Measurements from ENCODE around the gene MIOX.

The MIOX gene

DNA sequence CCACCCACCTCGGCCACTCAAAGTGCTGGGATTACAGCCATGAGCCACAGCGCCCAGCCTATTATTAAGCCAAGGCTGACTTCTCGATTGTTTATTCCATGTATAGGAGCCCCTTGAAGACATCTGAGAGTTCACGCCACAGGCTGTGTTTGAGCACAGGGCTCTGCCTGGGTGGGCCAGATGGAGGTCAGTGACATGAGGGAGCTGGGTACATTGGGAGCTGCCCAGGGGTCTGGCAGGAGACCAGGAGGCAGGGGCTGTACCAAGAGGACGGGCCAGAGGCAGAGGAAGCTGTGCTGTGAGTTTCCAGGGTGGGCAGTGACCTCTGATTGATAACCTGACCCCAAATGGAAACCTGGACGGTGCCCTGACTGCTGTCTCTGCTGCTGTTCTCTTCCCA is 15.4 kb downstream of the MIOX start:
- Histone ChIP-seq H3K27me3 (ENCODE audit: control insufficient read depth in 1 of 2, insufficient read depth in 2 of 2, low read length in 2 of 2) (no peaks in the 10 kb centered on the region), H3K4me1 (ENCODE audit: control insufficient read depth, insufficient read depth, low read length) (peaks cover 17% of the 10 kb centered on the region), H3K9me3 (ENCODE audit: control insufficient read depth in 2 of 2, low read length in 2 of 2) (no peaks in the 10 kb centered on the region), H3K27ac (ENCODE audit: low read length) (no peak overlapping the region), H3K9ac (ENCODE audit: low read length in 2 of 2) (no peak overlapping the region), H3K4me3 (ENCODE audit: low read length in 2 of 2) (no peak overlapping the region), H3K36me3 (ENCODE audit: control insufficient read depth in 2 of 2, insufficient read depth in 2 of 2, low read length in 2 of 2) (peaks cover 14 to 22% of the 10 kb centered on the region in 2 donors)

DNA sequence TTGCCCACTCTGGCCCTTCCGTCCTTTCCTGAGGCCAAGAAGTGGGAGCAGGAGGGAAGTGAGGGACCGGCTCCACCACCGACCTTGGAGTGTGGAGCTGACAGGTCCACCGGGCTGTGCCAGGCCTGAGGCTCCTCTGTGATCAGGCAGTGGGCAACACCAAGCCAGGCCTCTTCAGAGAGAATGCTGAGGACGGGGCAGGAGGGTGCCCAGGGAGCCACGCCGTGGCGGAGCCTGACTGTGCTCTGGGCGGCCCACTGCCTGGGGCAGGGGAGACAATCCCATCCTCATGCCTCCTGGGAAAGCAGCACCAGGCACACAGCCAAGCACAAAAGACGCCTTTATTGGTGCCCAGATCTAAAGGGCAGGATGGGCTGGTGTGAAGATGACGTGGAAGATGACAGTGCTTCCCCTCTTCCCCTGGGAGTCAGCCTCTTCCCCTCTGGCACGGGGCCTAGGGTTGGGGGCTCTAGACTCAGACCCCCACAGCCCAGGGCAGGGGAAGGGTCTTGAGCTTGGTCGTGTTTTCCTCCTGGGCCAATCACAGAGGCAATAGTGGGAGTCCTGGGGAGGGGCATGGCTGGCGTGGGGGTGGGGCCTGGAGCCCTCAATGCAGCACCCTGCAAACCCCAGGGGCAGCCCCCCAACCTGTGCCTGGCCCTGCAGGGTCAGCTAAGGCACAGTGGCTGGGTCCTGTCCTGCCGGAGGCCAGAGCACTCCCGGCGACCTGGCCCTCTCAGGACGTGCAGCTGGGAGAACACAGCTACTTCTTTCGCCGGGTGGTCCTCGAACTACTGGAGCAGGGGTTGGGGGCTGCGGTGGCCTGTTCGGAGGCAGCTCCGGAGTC is 16.2 kb downstream of the MIOX start:
- Histone ChIP-seq H3K4me3 (ENCODE audit: low read length in 2 of 2) (no peak overlapping the region), H3K9me3 (ENCODE audit: control insufficient read depth in 2 of 2, low read length in 2 of 2) (no peaks in the 10 kb centered on the region), H3K27me3 (ENCODE audit: control insufficient read depth in 1 of 2, insufficient read depth in 2 of 2, low read length in 2 of 2) (no peaks in the 10 kb centered on the region), H3K4me1 (ENCODE audit: control insufficient read depth, insufficient read depth, low read length) (peaks cover 18% of the 10 kb centered on the region), H3K36me3 (ENCODE audit: control insufficient read depth in 2 of 2, insufficient read depth in 2 of 2, low read length in 2 of 2) (peaks cover 14 to 22% of the 10 kb centered on the region in 2 donors), H3K27ac (ENCODE audit: low read length) (no peak overlapping the region), H3K9ac (ENCODE audit: low read length in 2 of 2) (no peak overlapping the region)

DNA sequence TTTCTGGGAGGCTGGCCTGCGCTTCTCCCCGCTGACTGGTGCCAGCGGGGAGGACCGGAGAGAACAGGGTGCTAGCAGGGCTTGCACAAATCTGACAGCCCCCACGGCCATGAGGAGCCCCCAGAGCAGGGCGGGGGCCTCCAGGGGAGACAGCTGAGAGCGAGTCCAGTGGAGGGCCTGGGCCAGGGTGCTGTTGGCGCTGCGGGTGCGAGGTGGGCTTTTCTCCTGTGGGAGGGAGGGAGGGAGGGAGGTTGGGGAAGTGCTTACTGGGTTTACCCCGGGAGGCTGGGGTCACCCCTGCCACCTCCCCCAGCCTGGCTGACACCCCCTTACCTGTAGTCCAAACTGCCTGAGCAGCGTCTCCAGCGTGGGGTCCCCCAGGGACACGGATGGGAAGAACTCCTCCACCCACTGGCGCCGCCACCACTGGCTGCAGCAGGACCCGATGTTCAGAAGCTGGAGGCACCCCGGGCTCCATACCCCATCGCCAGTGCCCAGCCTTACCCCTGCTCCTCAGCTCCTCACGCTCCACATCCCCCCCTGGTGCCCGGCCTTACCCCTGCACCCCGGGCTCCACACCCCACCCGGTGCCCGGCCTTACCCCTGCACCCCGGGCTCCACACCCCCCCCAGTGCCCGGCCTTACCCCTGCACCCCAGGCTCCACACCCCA is 17.0 kb downstream of the MIOX start:
- H3K27ac ChIP-seq (ENCODE audit: low read length) = no peak overlapping the region
- H3K36me3 ChIP-seq (ENCODE audit: control insufficient read depth in 2 of 2, insufficient read depth in 2 of 2, low read length in 2 of 2) = peaks cover 14 to 22% of the 10 kb centered on the region in 2 donors
- H3K27me3 ChIP-seq (ENCODE audit: control insufficient read depth in 1 of 2, insufficient read depth in 2 of 2, low read length in 2 of 2) = no peaks in the 10 kb centered on the region
- H3K4me3 ChIP-seq (ENCODE audit: low read length in 2 of 2) = no peak overlapping the region
- peaks cover 18% of the 10 kb centered on the region for H3K4me1 ChIP-seq (ENCODE audit: control insufficient read depth, insufficient read depth, low read length)
- H3K9me3 ChIP-seq (ENCODE audit: control insufficient read depth in 2 of 2, low read length in 2 of 2) = no peaks in the 10 kb centered on the region
- H3K9ac ChIP-seq (ENCODE audit: low read length in 2 of 2) = no peak overlapping the region

DNA sequence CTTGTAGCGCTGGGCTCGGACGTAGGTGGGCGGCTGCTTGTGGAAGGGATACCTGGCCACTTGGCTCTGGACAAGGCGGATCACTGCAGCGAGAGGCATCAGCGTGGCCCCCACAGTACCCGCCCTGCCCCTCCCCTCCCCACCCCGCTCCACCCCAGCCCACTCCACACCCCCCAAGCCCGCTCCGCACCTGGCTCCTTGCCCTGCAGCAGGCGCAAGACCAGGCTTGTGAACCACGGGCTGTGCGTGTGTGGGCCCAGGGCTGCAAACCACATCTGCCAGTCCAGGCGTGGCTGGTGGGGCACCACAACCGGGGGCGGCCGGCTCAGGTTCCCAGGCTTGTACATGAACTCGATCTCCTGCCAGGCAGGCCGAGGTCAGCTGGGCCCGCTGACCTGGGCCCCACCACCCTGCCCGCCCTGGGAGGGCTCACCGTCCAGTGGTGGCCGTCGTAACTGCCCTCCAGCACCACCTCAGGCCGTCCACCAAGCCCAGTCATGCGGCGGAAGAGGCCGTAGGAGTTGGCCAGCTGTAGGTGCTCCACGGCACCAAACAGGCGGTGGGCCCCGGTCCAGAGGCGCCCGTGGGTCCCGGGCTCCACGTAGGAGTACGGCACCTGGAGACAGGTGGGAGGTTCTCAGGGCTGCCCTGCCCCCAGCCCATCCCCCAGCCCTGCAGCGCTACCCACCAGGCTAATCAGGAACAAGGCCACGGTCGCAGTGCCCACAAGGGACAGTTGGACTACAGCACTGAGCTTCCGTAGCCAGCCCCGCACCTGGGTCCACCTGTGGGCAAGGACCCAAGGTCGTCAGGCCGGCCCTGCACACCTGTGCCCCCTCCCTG is 17.9 kb downstream of the MIOX start:
- no peak overlapping the region for H3K27ac ChIP-seq (ENCODE audit: low read length)
- peaks cover 26% of the 10 kb centered on the region for H3K4me1 ChIP-seq (ENCODE audit: control insufficient read depth, insufficient read depth, low read length)
- H3K9ac ChIP-seq (ENCODE audit: low read length in 2 of 2) = no peak overlapping the region

DNA sequence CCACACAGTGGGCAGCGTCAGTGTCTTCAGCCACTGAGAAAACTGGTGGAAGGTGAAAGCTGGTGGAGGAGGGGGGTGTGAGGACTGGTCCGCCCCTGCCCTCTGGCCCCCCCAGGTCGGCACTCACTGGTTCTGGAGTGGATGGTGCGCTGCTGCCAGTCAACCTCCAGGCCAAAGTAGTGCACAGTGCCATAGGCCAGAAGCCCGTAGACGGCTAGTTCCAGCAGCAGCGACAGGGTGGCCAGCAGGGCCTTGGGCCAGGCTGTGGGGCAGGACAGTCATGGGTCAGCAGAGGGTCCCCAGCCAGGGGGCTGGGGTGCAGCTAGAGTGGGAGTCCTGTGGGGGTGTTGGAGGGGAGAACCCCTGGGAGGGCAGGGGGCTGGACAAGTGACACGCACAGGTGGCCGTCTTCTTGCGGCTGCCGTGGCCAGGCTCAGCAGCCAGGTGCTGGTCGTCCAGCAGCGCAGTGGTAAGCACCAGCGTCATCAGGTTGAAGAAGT is 18.7 kb downstream of the MIOX start:
- peaks cover 26% of the 10 kb centered on the region for H3K4me1 ChIP-seq (ENCODE audit: control insufficient read depth, insufficient read depth, low read length)
- H3K9me3 ChIP-seq (ENCODE audit: control insufficient read depth in 2 of 2, low read length in 2 of 2) = no peaks in the 10 kb centered on the region
- H3K27ac ChIP-seq (ENCODE audit: low read length) = no peak overlapping the region
- H3K36me3 ChIP-seq (ENCODE audit: control insufficient read depth in 2 of 2, insufficient read depth in 2 of 2, low read length in 2 of 2) = peaks cover 14 to 22% of the 10 kb centered on the region in 2 donors
- H3K4me3 ChIP-seq (ENCODE audit: low read length in 2 of 2) = no peak overlapping the region
- H3K27me3 ChIP-seq (ENCODE audit: control insufficient read depth in 1 of 2, insufficient read depth in 2 of 2, low read length in 2 of 2) = no peaks in the 10 kb centered on the region
- H3K9ac ChIP-seq (ENCODE audit: low read length in 2 of 2) = no peak overlapping the region

More for the DNA sequence above, 17.9 kb downstream of the MIOX start:
- H3K9me3 ChIP-seq (ENCODE audit: control insufficient read depth in 2 of 2, low read length in 2 of 2) = no peaks in the 10 kb centered on the region
- H3K36me3 ChIP-seq (ENCODE audit: control insufficient read depth in 2 of 2, insufficient read depth in 2 of 2, low read length in 2 of 2) = peaks cover 14 to 22% of the 10 kb centered on the region in 2 donors
- no peak overlapping the region for H3K4me3 ChIP-seq (ENCODE audit: low read length in 2 of 2)
- no peaks in the 10 kb centered on the region for H3K27me3 ChIP-seq (ENCODE audit: control insufficient read depth in 1 of 2, insufficient read depth in 2 of 2, low read length in 2 of 2)

DNA sequence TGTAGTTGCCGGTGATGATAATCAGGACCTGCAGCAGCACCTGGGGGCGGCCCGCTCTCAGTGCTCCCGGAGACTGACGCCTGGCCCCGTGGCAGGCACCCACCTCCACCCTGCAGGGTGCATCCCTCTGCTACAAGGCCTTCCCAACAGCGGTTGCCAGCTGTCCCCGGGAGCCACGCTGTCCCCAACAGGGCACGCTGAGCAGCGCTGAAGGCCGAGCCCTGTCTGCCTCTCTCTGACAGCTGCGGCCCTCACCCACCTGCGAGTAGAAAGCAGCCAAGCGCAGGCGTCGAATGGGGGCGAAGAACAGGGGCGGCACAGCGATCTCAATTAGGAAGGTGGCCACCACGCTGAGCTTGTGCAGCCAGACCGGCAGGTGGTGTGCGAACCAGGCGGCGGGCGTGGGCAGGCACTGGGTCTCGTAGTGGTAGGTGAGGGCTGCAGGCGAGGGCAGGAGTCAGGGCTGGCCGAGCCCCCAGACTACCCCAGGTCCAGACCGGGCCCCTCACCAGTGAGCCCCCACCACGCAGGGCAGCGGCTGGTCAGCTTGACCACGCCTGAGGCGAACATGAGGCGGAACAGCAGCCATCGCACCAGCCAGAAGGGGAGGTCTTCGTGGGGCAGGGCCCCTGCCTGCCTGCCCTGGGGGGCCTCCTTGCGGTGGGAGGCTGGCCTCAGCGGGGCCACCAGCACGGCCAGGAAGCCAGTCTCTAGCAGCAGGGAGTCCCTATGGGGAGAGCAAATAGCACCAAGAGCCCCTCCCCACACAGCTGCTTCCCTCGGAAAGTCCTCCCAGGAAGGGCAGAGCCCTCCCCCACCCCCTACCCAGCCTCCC is 19.3 kb downstream of the MIOX start:
- Histone ChIP-seq H3K27ac (ENCODE audit: low read length) (no peak overlapping the region), H3K27me3 (ENCODE audit: control insufficient read depth in 1 of 2, insufficient read depth in 2 of 2, low read length in 2 of 2) (no peaks in the 10 kb centered on the region), H3K4me3 (ENCODE audit: low read length in 2 of 2) (peak overlapping the region; percentile 86 to 98), H3K9me3 (ENCODE audit: control insufficient read depth in 2 of 2, low read length in 2 of 2) (no peaks in the 10 kb centered on the region), H3K9ac (ENCODE audit: low read length in 2 of 2) (peak overlapping the region in 1 of 2 donors; percentile 89), H3K4me1 (ENCODE audit: control insufficient read depth, insufficient read depth, low read length) (peaks cover 26% of the 10 kb centered on the region), H3K36me3 (ENCODE audit: control insufficient read depth in 2 of 2, insufficient read depth in 2 of 2, low read length in 2 of 2) (peaks cover 14 to 22% of the 10 kb centered on the region in 2 donors)

DNA sequence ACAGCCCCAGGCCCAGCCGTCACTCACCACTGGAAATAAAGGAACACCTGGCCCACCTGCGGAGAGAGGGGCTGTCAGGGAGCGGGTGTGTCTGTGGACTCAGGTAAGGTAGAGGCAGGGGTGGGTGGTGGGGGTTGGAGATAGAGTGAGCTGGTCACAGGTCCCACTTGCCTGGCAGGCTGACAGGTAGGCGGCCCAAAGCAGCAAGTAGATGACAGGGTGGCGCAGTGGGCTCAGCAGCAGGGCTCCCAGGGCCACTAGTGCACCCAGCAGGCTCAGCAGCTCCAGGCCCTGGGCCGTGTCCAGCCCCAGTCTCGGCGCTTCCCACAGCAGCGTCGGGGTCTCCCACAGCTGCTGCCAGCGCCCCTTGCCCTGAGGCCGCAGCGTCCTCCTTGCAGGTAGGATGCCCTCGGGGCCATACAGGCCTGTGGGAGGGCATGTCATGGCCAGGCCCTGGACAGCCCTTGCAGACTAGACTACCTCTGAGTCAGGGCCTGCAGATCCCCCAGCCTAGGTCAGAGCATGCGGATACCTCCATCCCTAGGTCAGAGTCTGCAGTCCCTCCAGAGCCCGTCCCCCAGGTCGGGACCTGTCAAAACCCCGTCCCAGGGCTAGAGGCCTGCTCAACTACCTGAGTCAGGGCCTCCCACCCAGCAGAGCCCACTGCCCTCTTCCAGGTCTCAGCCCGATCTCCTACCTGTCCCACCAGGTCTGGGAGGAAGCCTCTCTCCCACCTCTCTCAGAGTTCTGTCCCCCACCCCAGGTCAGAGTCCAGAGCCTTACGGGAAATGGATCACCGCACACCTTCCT is 20.2 kb downstream of the MIOX start:
- Histone ChIP-seq H3K9ac (ENCODE audit: low read length in 2 of 2) (peak overlapping the region; percentile 89 to 94), H3K36me3 (ENCODE audit: control insufficient read depth in 2 of 2, insufficient read depth in 2 of 2, low read length in 2 of 2) (peaks cover 14 to 22% of the 10 kb centered on the region in 2 donors), H3K9me3 (ENCODE audit: control insufficient read depth in 2 of 2, low read length in 2 of 2) (no peaks in the 10 kb centered on the region), H3K4me1 (ENCODE audit: control insufficient read depth, insufficient read depth, low read length) (peaks cover 26% of the 10 kb centered on the region), H3K4me3 (ENCODE audit: low read length in 2 of 2) (peak overlapping the region; percentile 86 to 98), H3K27ac (ENCODE audit: low read length) (peak overlapping the region; percentile 83), H3K27me3 (ENCODE audit: control insufficient read depth in 1 of 2, insufficient read depth in 2 of 2, low read length in 2 of 2) (no peaks in the 10 kb centered on the region)

DNA sequence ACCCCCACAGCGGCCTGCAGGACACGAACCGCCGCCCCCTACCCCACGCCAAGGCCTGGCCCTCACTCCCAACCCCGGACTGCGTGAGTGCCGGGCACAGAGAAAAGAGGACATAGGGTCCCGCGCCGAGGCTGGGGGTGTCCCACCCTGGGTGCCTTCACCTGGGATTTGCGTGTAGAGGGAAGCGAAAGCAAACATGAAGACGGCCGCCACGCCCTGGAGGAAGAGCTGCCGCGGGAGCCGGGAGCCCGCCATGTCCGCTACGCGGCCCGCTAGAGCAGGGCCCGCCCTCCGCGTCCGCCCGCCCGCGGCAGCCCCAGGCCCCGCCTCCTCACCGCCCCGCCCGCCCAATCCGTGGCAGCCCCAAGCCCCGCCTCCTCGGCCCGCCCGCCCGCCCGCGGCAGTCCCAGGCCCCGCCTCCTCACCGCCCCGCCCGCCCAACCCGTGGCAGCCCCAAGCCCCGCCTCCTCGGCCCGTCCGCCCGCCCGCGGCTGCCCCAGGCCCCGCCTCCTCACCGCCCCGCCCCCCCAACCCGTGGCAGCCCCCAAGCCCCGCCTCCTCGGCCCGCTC is 20.8 kb downstream of the MIOX start, which contains the start of gene LMF2:
Gene LMF2, minus strand, starts transcription at position 282 of the 570 bp plus-strand sequence. Its CDS starts 27 bp downstream, at position 255.
- Histone ChIP-seq H3K4me1 (ENCODE audit: control insufficient read depth, insufficient read depth, low read length) (peaks cover 26% of the 10 kb centered on the region), H3K27ac (ENCODE audit: low read length) (peak within 1 kb of the TSS; percentile 85), H3K36me3 (ENCODE audit: control insufficient read depth in 2 of 2, insufficient read depth in 2 of 2, low read length in 2 of 2) (peaks cover 18% of the 10 kb centered on the region in 2 donors), H3K9ac (ENCODE audit: low read length in 2 of 2) (peak within 1 kb of the TSS; percentile 89 to 94), H3K27me3 (ENCODE audit: control insufficient read depth in 1 of 2, insufficient read depth in 2 of 2, low read length in 2 of 2) (no peaks in the 10 kb centered on the region), H3K9me3 (ENCODE audit: control insufficient read depth in 2 of 2, low read length in 2 of 2) (no peaks in the 10 kb centered on the region), H3K4me3 (ENCODE audit: low read length in 2 of 2) (peak within 1 kb of the TSS; percentile 93 to 98)

All from stomach smooth muscle (tissue), 2 donors.